COR-L47 (cell line): ENCODE measurements around the gene CD46.
"Not testable (repeated sequence)": the region's sequence is repeated elsewhere in the genome, so short reads cannot be mapped to it uniquely, and the experiment has no call there.

Source experiments
- DNase-seq: peaks from one replicate; lab custom pipeline; 2025; lab: John Stamatoyannopoulos, UW

Gene CD46

GRCh38 chr1:207750631-207751305 is 1.1 kb upstream of the CD46 start:
- no peak for DNase-seq

GRCh38 chr1:207751463-207751789 is 428 bp upstream of the CD46 start:
- not testable (repeated sequence) for DNase-seq

- DNase-seq, result peak; percentile 7
Observed at GRCh38 chr1:207752456-207752998, 673 bp downstream of the CD46 start.

- no peak for DNase-seq
Observed at GRCh38 chr1:207753611-207754010, 1.8 kb downstream of the CD46 start.

- no peak for DNase-seq
Observed at GRCh38 chr1:207754011-207754410, 2.2 kb downstream of the CD46 start.

- no peak for DNase-seq
Observed at GRCh38 chr1:207754974-207755700, 3.3 kb downstream of the CD46 start.

GRCh38 chr1:207755846-207756693 is 4.2 kb downstream of the CD46 start:
- no peak for DNase-seq

- DNase-seq, result no peak
Observed at GRCh38 chr1:207762622-207763021, 10.8 kb downstream of the CD46 start.

- no peak for DNase-seq
Observed at GRCh38 chr1:207763091-207763490, 11.2 kb downstream of the CD46 start.

GRCh38 chr1:207763972-207764371 is 12.1 kb downstream of the CD46 start:
- no peak for DNase-seq

GRCh38 chr1:207766569-207766968 is 14.7 kb downstream of the CD46 start:
- DNase-seq, result no peak

- not testable (repeated sequence) for DNase-seq
Observed at GRCh38 chr1:207770514-207770913, 18.7 kb downstream of the CD46 start.

GRCh38 chr1:207776045-207776444 is 24.2 kb downstream of the CD46 start:
- DNase-seq, result not testable (repeated sequence)

GRCh38 chr1:207777412-207777811 is 25.6 kb downstream of the CD46 start:
- not testable (repeated sequence) for DNase-seq

- DNase-seq, result no peak
Observed at GRCh38 chr1:207779008-207779407, 27.2 kb downstream of the CD46 start.

- no peak for DNase-seq
Observed at GRCh38 chr1:207781312-207781711, 29.5 kb downstream of the CD46 start.

GRCh38 chr1:207787776-207788175 is 35.9 kb downstream of the CD46 start:
- DNase-seq, result no peak

GRCh38 chr1:207789386-207789785 is 37.5 kb downstream of the CD46 start:
- no peak for DNase-seq

GRCh38 chr1:207789792-207790787 is 38.2 kb downstream of the CD46 start:
- DNase-seq, result no peak

- no peak for DNase-seq
Observed at GRCh38 chr1:207791290-207791689, 39.4 kb downstream of the CD46 start.

GRCh38 chr1:207793327-207793726 is 41.5 kb downstream of the CD46 start:
- DNase-seq, result no peak
